Fibroblast of peridontal ligament (primary cell): ENCODE results near the gene CWC27.

ENCODE experiments used
- DNase-seq: peaks from one replicate; pipeline ENCODE4 v3.0.0-alpha.2; 2010; ENCODE audit errors: extremely low read depth

CWC27 gene

GRCh38 chr5:64768358-64769312 lies at the start of gene CWC27, which contains the start of gene SREK1IP1:
Gene CWC27 (plus strand): TSS chr5:64768930. CDS start chr5:64769147, 217 bp downstream.
Gene SREK1IP1 (minus strand): TSS chr5:64768691. CDS start chr5:64768517, 174 bp downstream.
- DNase-seq = peak; percentile 94

GRCh38 chr5:64722588-64722987 lies 46.1 kb upstream of the CWC27 start:
- no peak for DNase-seq

GRCh38 chr5:64727150-64727549 lies 41.6 kb upstream of the CWC27 start:
- DNase-seq = no peak

- no peak for DNase-seq
These were observed 26.3 kb upstream of the CWC27 start for GRCh38 chr5:64742411-64742810.

- DNase-seq = peak; percentile 27
These were observed 25.9 kb upstream of the CWC27 start for GRCh38 chr5:64742821-64743220.

GRCh38 chr5:64744914-64745313 lies 23.8 kb upstream of the CWC27 start:
- DNase-seq = no peak

GRCh38 chr5:64746446-64746845 lies 22.3 kb upstream of the CWC27 start:
- no peak for DNase-seq

- DNase-seq = no peak
These were observed 19.3 kb upstream of the CWC27 start for GRCh38 chr5:64749385-64749784.

- no peak for DNase-seq
These were observed 14.7 kb upstream of the CWC27 start for GRCh38 chr5:64754066-64754465.

- DNase-seq = no peak
These were observed 9.8 kb upstream of the CWC27 start for GRCh38 chr5:64758901-64759300.

GRCh38 chr5:64759960-64760660 lies 8.6 kb upstream of the CWC27 start:
- DNase-seq = no peak

GRCh38 chr5:64763948-64764503 lies 4.7 kb upstream of the CWC27 start:
- DNase-seq = no peak

GRCh38 chr5:64765804-64766504 lies 2.8 kb upstream of the CWC27 start:
- DNase-seq = no peak

- no peak for DNase-seq
These were observed 1.8 kb upstream of the CWC27 start for GRCh38 chr5:64766941-64767340.

GRCh38 chr5:64767959-64768357 lies 772 bp upstream of the CWC27 start:
- peak; percentile 57 for DNase-seq

- DNase-seq = no peak
These were observed 1.1 kb downstream of the CWC27 start for GRCh38 chr5:64769855-64770254.

- DNase-seq = no peak
These were observed 3.0 kb downstream of the CWC27 start for GRCh38 chr5:64771736-64772135.

- no peak for DNase-seq
These were observed 4.8 kb downstream of the CWC27 start for GRCh38 chr5:64773533-64773932.

GRCh38 chr5:64775291-64775690 lies 6.6 kb downstream of the CWC27 start:
- no peak for DNase-seq

- DNase-seq = peak; percentile 91
These were observed 15.8 kb downstream of the CWC27 start for GRCh38 chr5:64784451-64785025.

GRCh38 chr5:64786372-64786771 lies 17.6 kb downstream of the CWC27 start:
- no peak for DNase-seq
